GM10248 (cell line): ENCODE data around the gene ABR.
"Not testable (repeated sequence)": the region's sequence is repeated elsewhere in the genome, so short reads cannot be mapped to it uniquely, and the experiment has no call there.

Experiments used
- CTCF ChIA-PET: fragments of 300-600 bp; sonication (Branson Sonifier 250); formaldehyde crosslinking; extraction: SDS; loops from one replicate; lab custom pipeline; 2021; ENCODE audit warnings: antibody characterized with exemption; lab: Yijun Ruan, JAX
- POLR2A ChIA-PET: fragments of 350-650 bp; sonication (Branson Sonifier 250); formaldehyde crosslinking; extraction: SDS; loops from one replicate; lab custom pipeline; 2020; ENCODE audit warnings: antibody characterized with exemption; lab: Yijun Ruan, JAX
- DNase-seq: peaks from one replicate; pipeline ENCODE4 v3.0.0; 2012; ENCODE audit errors: extremely low spot score
- TF ChIP-seq, protein P1 (sequence below): IDR thresholded peaks from 2 replicates; pipeline ENCODE4 v1.5.1; 2012; ENCODE audit warnings: mild to moderate bottlenecking, low read depth; ENCODE audit errors: extremely low read depth, missing control alignments, control extremely low read depth

The ABR gene

DNA sequence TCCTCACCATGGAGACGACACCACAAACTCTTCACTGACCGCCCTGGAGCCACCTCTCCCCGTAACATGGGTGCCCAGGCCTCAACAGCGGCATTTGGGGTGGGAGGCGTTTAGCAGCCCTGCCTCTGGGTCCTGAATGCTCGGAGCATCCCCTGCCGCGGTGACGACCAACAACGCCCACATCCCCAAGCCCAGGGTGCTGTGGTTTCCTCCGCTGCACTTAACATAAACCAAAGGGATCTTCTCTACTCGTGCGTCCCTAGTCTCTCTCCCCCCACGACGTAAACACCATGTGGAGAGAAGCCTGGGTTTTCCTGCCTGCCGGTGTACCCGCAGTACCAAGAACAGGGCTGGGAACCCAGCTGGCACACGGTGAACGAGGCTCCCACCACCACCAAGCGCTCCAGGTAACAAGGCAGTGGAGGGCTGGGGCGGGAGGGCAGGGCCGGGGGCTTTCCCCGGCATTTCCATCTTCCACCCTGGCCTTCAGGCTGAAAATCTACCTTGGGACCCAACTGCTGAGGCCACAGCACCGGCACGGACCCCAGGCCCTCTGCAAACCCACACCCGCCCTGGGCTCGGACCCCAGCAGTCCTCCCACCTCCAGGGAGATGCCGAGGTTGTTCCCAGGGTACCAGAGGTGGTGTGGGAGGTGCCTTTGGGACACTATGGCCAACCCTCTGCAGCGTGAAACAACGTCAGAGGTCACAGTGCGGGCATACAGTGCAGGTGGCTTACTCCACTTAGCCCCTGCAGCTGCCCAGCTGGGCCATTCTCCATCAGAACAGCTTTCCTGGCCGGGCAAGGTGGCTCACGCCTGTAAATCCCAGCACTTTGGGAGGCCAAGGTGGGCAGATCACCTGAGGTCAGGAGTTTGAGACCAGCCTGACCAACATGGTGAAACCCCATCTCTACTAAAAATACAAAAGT is 128.5 kb downstream of the ABR start:
- ChIA-PET POLR2A (no interaction called here), CTCF (no interaction called here)
- no peak for DNase-seq

DNA sequence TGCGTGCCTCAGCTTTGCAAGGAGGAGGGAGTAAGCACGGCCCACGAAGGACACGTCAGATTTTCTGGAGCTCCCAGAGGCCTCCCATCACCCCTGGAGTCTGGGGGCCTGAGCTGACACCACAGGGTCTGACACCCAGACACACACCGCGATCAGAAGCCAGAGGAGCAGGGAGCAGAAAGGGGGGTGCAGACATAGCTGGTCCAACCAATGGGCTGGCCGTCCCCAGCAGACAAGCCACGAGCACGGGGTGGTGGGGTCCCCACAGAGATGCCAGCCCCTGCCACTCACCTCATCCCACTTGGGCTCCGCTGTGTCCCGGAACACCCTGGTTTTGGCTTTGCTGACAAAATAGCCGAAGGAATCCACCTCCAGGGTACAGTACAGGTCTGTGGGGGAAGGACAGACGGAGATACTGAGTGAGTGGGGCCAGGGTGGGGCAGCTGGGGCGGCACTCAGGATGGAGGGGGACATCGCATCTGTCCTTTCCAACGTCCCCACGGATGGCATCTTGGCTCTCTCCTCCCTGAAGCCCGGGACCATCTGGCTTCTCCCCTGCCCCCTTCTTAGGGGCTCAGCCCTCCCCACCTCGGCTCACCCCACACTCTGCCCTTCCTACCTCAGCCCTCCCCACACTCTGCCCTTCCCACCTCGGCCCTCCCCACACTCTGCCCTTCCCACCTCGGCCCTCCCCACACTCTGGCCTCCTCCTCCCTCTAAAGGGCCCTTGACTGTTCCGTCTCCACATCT is 129.4 kb downstream of the ABR start:
- CTCF ChIA-PET = interaction anchor here (0.8 to 1.1 kb wide), 2 partner anchors 8 to 13 kb away, joined by 3 to 8 read pairs; no protein-coding TSS in a partner anchor
- POLR2A ChIA-PET = no interaction called here
- DNase-seq = no peak
- TF ChIP-seq, protein P1, sequence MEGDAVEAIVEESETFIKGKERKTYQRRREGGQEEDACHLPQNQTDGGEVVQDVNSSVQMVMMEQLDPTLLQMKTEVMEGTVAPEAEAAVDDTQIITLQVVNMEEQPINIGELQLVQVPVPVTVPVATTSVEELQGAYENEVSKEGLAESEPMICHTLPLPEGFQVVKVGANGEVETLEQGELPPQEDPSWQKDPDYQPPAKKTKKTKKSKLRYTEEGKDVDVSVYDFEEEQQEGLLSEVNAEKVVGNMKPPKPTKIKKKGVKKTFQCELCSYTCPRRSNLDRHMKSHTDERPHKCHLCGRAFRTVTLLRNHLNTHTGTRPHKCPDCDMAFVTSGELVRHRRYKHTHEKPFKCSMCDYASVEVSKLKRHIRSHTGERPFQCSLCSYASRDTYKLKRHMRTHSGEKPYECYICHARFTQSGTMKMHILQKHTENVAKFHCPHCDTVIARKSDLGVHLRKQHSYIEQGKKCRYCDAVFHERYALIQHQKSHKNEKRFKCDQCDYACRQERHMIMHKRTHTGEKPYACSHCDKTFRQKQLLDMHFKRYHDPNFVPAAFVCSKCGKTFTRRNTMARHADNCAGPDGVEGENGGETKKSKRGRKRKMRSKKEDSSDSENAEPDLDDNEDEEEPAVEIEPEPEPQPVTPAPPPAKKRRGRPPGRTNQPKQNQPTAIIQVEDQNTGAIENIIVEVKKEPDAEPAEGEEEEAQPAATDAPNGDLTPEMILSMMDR = no peak

More for the DNA sequence above, 128.5 kb downstream of the ABR start:
- TF ChIP-seq, protein P1 = no peak

DNA sequence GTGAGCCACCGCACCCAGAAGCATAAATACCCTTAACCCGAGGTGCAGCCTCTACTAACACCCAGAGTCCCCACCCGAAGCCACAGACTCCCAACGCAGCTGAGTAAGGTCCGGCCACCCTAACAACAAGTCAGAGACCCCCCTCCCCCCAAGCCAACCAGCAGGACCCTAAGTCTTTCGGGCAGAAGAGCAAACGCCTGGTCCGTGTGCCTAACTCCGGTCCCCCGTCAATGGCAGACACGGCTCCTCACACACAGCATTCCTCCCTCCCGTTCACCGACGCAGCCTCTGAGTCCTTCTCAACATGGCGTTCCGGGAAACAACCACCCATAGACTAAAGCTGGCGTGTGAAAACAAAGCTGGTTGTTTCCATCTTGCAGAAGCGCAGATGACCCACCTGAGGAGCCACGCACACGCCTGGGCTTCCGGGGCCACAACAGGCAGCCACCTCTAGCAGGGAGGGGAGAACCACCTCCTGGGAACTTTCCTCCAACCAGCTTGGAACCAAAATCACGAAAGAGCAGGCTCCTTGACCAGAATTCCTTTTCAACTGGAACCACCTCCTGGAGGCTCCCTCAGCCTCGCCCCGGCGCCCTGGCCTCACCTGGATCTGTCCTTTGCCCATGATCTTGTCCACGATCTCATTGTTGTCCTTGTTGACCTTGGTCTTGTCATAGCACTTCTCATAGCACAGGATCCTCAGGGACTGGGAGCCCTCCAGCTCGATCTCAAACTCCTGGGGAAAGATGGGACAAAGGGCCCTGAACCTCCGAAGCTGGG is 130.1 kb downstream of the ABR start:
- TF ChIP-seq, protein P1 = no peak
- POLR2A ChIA-PET = no interaction called here
- CTCF ChIA-PET = interaction anchor here (0.8 to 1.1 kb wide), 2 partner anchors 9 to 12 kb away, joined by 3 to 8 read pairs; no protein-coding TSS in a partner anchor

DNA sequence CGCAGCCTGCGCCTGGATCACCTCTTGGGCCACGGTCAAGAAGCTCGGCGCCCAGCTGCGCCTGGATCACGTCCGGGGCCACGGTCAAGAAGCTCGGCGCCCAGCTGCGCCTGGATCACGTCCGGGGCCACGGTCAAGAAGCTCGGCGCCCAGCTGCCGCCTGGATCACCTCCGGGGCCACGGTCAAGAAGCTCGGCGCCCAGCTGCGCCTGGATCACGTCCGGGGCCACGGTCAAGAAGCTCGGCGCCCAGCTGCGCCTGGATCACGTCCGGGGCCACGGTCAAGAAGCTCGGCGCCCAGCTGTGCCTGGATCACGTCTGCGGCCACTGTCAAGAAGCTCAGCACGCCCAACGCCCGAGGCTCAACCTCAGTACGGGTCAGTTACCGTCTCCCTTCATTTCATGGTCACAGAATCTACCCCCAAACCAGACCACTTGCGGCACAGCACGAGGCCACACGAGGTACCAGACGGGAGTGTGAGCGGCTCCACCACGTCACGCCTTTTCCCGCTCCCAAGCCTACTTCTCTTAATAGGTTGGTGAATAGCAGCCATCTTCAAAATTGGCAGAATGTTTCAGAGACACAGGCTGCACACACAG is 131.2 kb downstream of the ABR start:
- DNase-seq, POLR2A ChIA-PET: not testable (repeated sequence)
- CTCF ChIA-PET = interaction anchor here (1.4 kb wide), 1 partner anchor 10 kb away, joined by 5 read pairs; no protein-coding TSS in a partner anchor

More for the DNA sequence above, 130.1 kb downstream of the ABR start:
- DNase-seq = no peak

DNA sequence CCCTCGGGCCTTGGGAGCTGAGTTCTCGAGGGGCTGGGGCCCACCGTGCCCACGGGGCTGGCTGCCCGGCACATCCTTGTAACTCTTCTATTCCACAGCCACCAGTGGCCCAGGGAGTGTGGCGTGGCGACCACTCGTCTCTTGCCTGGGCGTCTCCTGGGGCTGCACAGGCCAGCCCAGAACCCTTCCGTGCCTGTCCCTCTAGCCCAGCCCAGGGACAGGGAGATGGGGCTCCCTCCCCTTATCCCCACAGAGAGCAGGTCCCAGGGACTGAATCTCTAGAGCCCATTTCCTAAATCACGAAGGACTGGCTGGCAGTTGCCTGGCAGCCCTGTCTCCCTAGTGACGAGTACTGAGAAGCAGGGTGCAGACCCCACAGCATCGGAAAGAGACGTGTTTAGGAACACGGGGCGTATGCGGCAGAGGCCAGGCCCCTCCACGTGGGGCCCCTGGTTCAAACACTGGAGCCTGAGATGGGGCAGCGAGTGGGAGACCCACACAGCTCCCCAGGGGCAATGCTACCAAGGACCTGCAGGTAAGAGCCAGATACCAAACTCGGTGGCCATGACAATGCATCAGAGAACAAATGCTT is 131.8 kb downstream of the ABR start:
- ChIA-PET CTCF (interaction anchor here (1.2 to 1.4 kb wide), 2 partner anchors 8 to 11 kb away, joined by 5 to 10 read pairs; no protein-coding TSS in a partner anchor), POLR2A (no interaction called here)
- TF ChIP-seq, protein P1 = no peak
- DNase-seq = no peak
